H9 (cell line): ENCODE measurements around the gene PPFIA2. TPM values are rescaled to one million over a fixed set of nuclear protein-coding genes. Genes with fewer than 3 reads are reported as not detected.

Experiments
- DNase-seq: peaks from one replicate; pipeline ENCODE4 v3.0.0-alpha.2; 2017
- H2AFZ ChIP-seq: one replicate; pipeline ENCODE4 v1.6.1; 2013; ENCODE audit warnings: mild to moderate bottlenecking, low read length, control low read depth, moderate library complexity
- H2AK5ac ChIP-seq: 2 replicates; pipeline ENCODE4 v1.6.1; 2013; ENCODE audit warnings: low read length, control low read depth, mixed read lengths; ENCODE audit not compliant: insufficient read length
- H2BK120ac ChIP-seq: one replicate; pipeline ENCODE4 v1.6.1; 2013; ENCODE audit warnings: low read depth, mild to moderate bottlenecking, low read length, control low read depth, inconsistent platforms; ENCODE audit not compliant: poor library complexity, severe bottlenecking
- H2BK12ac ChIP-seq: 2 replicates; pipeline ENCODE4 v1.6.1; 2013; ENCODE audit warnings: low read length, control low read depth, mixed read lengths, low read depth; ENCODE audit not compliant: insufficient read length
- H2BK15ac ChIP-seq: 2 replicates; pipeline ENCODE4 v1.6.1; 2013; ENCODE audit warnings: low read depth, low read length, control low read depth
- H2BK20ac ChIP-seq: one replicate; pipeline ENCODE4 v1.6.1; 2013; ENCODE audit warnings: low read depth, mild to moderate bottlenecking, low read length, control low read depth, inconsistent platforms; ENCODE audit not compliant: poor library complexity, severe bottlenecking
- H2BK5ac ChIP-seq: 2 replicates; pipeline ENCODE4 v1.6.1; 2013; ENCODE audit warnings: low read length, control low read depth, mixed read lengths; ENCODE audit not compliant: insufficient read length
- H3K14ac ChIP-seq: 2 replicates; pipeline ENCODE4 v1.6.1; 2013; ENCODE audit warnings: low read length, control low read depth; ENCODE audit not compliant: insufficient read depth
- H3K18ac ChIP-seq: 2 replicates; pipeline ENCODE4 v1.6.1; 2013; ENCODE audit warnings: low read depth, mild to moderate bottlenecking, mixed read lengths, low read length, control low read depth; ENCODE audit not compliant: insufficient read length
- H3K23ac ChIP-seq: 2 replicates; pipeline ENCODE4 v1.6.1; 2013; ENCODE audit warnings: low read length, control low read depth, mixed read lengths, low read depth; ENCODE audit not compliant: insufficient read length
- H3K23me2 ChIP-seq: 2 replicates; pipeline ENCODE4 v1.6.1; 2013; ENCODE audit warnings: low read depth, mild to moderate bottlenecking, mixed read lengths, low read length, control low read depth; ENCODE audit not compliant: insufficient read length, poor library complexity, severe bottlenecking
- H3K27ac ChIP-seq: 2 replicates; pipeline ENCODE4 v1.5.1; 2013; ENCODE audit warnings: low read length, control low read depth, mixed read lengths, low read depth; ENCODE audit not compliant: insufficient read length
- H3K27me3 ChIP-seq: 2 replicates; pipeline ENCODE4 v1.6.1; 2013; ENCODE audit warnings: low read length, control low read depth, inconsistent platforms; ENCODE audit not compliant: insufficient read depth
- H3K4ac ChIP-seq: 2 replicates; pipeline ENCODE4 v1.6.1; 2013; ENCODE audit warnings: low read depth, mild to moderate bottlenecking, control low read depth, inconsistent platforms, low read length, moderate library complexity
- H3K4me1 ChIP-seq: 2 replicates; pipeline ENCODE4 v1.6.1; 2013; ENCODE audit warnings: low read length, control low read depth, inconsistent platforms; ENCODE audit not compliant: insufficient read depth
- H3K4me2 ChIP-seq: 2 replicates; pipeline ENCODE4 v1.6.1; 2013; ENCODE audit warnings: low read length, control low read depth, mixed read lengths; ENCODE audit not compliant: insufficient read length, insufficient read depth
- H3K56ac ChIP-seq: 2 replicates; pipeline ENCODE4 v1.6.1; 2013; ENCODE audit warnings: low read depth, mild to moderate bottlenecking, mixed read lengths, low read length, control low read depth; ENCODE audit not compliant: insufficient read length
- H3K79me1 ChIP-seq: 2 replicates; pipeline ENCODE4 v1.6.1; 2013; ENCODE audit warnings: low read depth, mild to moderate bottlenecking, moderate library complexity, low read length, control low read depth, inconsistent platforms; ENCODE audit not compliant: insufficient read depth, poor library complexity, severe bottlenecking
- H3K79me2 ChIP-seq: 2 replicates; pipeline ENCODE4 v1.6.1; 2013; ENCODE audit warnings: low read length, control low read depth, inconsistent platforms; ENCODE audit not compliant: insufficient read depth
- H3K9ac ChIP-seq: 2 replicates; pipeline ENCODE4 v1.6.1; 2013; ENCODE audit warnings: low read length, control low read depth, mixed read lengths; ENCODE audit not compliant: insufficient read length; ENCODE audit errors: extremely low read depth
- H3K9me3 ChIP-seq: one replicate; pipeline ENCODE4 v1.6.1; 2013; ENCODE audit warnings: low read depth, low read length, inconsistent platforms; ENCODE audit not compliant: control insufficient read depth
- H3T11ph ChIP-seq: one replicate; pipeline ENCODE4 v1.6.1; 2013; ENCODE audit warnings: mild to moderate bottlenecking, low read length, control low read depth, inconsistent platforms
- H4K20me1 ChIP-seq: one replicate; pipeline ENCODE4 v1.6.1; 2013; ENCODE audit not compliant: control insufficient read depth, insufficient read length, insufficient read depth
- H4K5ac ChIP-seq: 2 replicates; pipeline ENCODE4 v1.6.1; 2013; ENCODE audit warnings: low read depth, mild to moderate bottlenecking, mixed read lengths, low read length, control low read depth; ENCODE audit not compliant: insufficient read length
- H4K8ac ChIP-seq: replicated peaks from 2 replicates; pipeline ENCODE4 v1.6.1; 2013; ENCODE audit warnings: low read length, control low read depth, mixed read lengths, low read depth; ENCODE audit not compliant: insufficient read length
- H4K91ac ChIP-seq: 2 replicates; pipeline ENCODE4 v1.6.1; 2013; ENCODE audit warnings: low read depth, mild to moderate bottlenecking, moderate library complexity, mixed read lengths, low read length, control low read depth; ENCODE audit not compliant: insufficient read length
- H3K27ac Mint-ChIP-seq, 3 experiments: 2 replicates in 2 of 3; 3 replicates in 1 of 3; pipeline ENCODE4 v1.8.0; 2020 to 2021; ENCODE audit warnings: mixed read lengths in 3 of 3, mild to moderate bottlenecking in 1 of 3, moderate library complexity in 1 of 3
- H3K27me3 Mint-ChIP-seq: 2 replicates; pipeline ENCODE4 v1.8.0; 2021; ENCODE audit warnings: low read depth, mild to moderate bottlenecking, moderate library complexity, mixed read lengths
- H3K36me3 Mint-ChIP-seq, 3 experiments: 2 replicates in 2 of 3; 3 replicates in 1 of 3; pipeline ENCODE4 v1.8.0; 2020 to 2021; ENCODE audit warnings: low read depth in 3 of 3, mixed read lengths in 3 of 3; ENCODE audit not compliant: insufficient read depth in 1 of 3
- H3K4me1 Mint-ChIP-seq, 2 experiments: 2 replicates each; pipeline ENCODE4 v1.8.0; 2020; ENCODE audit warnings: mixed read lengths in 2 of 2
- H3K4me3 Mint-ChIP-seq, 2 experiments: 2 replicates in 1 of 2; 3 replicates in 1 of 2; pipeline ENCODE4 v1.8.0; 2020 to 2021; ENCODE audit warnings: mild to moderate bottlenecking in 2 of 2, mixed read lengths in 2 of 2, moderate library complexity in 1 of 2
- H3K9me3 Mint-ChIP-seq, 2 experiments: 2 replicates in 1 of 2; 3 replicates in 1 of 2; pipeline ENCODE4 v1.8.0; 2020; ENCODE audit warnings: mild to moderate bottlenecking in 2 of 2, mixed read lengths in 2 of 2, moderate library complexity in 1 of 2
- WGBS: extraction: QIAGEN DNeasy Blood & Tissue Kit; methylation state at CpG from one replicate; pipeline ENCODE4 v1.1.7; 2013; ENCODE audit warnings: missing lambda C conversion rate, low lambda C conversion rate, mixed read lengths; ENCODE audit not compliant: insufficient read length; ENCODE audit errors: extremely low coverage; 5-methylcytosine and 5-hydroxymethylcytosine counted together
- total RNA-seq: library from RNA; stranded (reverse); gene quantifications from 2 replicates; pipeline ENCODE4 v1.2.1, GENCODE V29; 2021
- TF ChIP-seq, protein P1 (sequence below): fragments of 200-600 bp; sonication (generic); conservative IDR thresholded peaks from 3 replicates; pipeline ENCODE4 v1.8.0; 2021; ENCODE audit warnings: antibody characterized with exemption, mild to moderate bottlenecking

Gene PPFIA2
- total RNA-seq, 1 experiment from 2014 or later, result 1.3 TPM

DNA sequence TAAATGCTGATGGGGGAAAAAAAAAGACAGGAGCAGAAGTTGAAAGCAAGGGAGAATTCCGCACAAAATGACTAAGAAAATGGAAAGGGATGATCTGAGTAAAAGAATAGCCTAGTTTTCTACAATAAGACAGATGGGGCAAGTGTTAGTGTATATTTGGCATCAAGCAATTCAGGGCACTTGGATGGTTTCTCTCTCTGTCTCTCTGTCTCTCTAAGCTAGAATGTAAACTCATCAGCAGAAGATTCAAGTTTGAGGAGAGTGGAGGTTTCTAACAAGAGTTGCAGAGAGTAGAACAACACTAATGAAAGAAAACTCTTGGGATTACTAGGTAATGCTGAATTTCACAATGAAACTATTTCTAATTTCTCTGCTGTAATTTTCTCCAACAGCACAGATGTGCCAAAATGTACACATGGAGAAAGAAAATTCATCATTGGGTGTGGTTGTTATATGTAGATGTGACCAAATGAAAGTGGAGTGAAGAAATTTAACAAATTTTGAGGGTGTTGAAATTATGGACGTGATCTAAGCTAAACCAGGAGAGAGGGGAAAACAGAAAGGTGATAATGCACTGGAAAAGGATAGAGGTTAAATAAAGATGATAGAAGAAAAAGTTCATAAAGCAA is 444.1 kb downstream of the PPFIA2 start:
- Histone ChIP-seq H2BK20ac (no peak overlapping the region), H2BK5ac (no peak overlapping the region), H2BK15ac (no peak overlapping the region), H3K4me2 (no peak overlapping the region), H4K5ac (no peak overlapping the region), H3K27ac (no peak overlapping the region), H3K23ac (no peak overlapping the region), H3K9me3 (no peaks in the 10 kb centered on the region), H3K4ac (no peak overlapping the region), H2AK5ac (no peak overlapping the region), H3K4me1 (no peaks in the 10 kb centered on the region), H4K8ac (no peak overlapping the region), H3K14ac (no peak overlapping the region), H3K79me1 (no peaks in the 10 kb centered on the region), H3K9ac (no peak overlapping the region), H3K27me3 (no peaks in the 10 kb centered on the region), H3K56ac (no peak overlapping the region), H2BK12ac (no peak overlapping the region), H4K20me1 (no peaks in the 10 kb centered on the region), H4K91ac (no peak overlapping the region), H3K18ac (no peak overlapping the region), H3T11ph (no peak overlapping the region), H3K23me2 (no peaks in the 10 kb centered on the region), H2BK120ac (no peak overlapping the region), H2AFZ (no peak overlapping the region), H3K79me2 (no peaks in the 10 kb centered on the region)
- Mint-ChIP-seq H3K27me3 (no peaks in the 10 kb centered on the region), H3K36me3 (no peaks in the 10 kb centered on the region), H3K4me1 (no peaks in the 10 kb centered on the region), H3K4me3 (no peak overlapping the region), H3K9me3 (no peaks in the 10 kb centered on the region), H3K27ac (no peak overlapping the region)
- no CpG with 5 or more reads among the region's 2 CpGs for WGBS
- DNase-seq, result no peak
- TF ChIP-seq, protein P1, sequence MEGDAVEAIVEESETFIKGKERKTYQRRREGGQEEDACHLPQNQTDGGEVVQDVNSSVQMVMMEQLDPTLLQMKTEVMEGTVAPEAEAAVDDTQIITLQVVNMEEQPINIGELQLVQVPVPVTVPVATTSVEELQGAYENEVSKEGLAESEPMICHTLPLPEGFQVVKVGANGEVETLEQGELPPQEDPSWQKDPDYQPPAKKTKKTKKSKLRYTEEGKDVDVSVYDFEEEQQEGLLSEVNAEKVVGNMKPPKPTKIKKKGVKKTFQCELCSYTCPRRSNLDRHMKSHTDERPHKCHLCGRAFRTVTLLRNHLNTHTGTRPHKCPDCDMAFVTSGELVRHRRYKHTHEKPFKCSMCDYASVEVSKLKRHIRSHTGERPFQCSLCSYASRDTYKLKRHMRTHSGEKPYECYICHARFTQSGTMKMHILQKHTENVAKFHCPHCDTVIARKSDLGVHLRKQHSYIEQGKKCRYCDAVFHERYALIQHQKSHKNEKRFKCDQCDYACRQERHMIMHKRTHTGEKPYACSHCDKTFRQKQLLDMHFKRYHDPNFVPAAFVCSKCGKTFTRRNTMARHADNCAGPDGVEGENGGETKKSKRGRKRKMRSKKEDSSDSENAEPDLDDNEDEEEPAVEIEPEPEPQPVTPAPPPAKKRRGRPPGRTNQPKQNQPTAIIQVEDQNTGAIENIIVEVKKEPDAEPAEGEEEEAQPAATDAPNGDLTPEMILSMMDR, result no peak
